Upper lobe of left lung (tissue), 4 donors: ENCODE results near the gene UGCG.

Experiments
- CTCF ChIP-seq, 6 experiments: fragments of 450-650 bp in 4 of 6; fragments of 200-600 bp in 2 of 6; sonication (generic) in 2 of 6; IDR thresholded peaks; one replicate each; pipeline ENCODE4 v1.5.1; 2016 to 2019; ENCODE audit warnings: antibody characterized with exemption in 6 of 6
- POLR2A ChIP-seq, 4 donors: fragments of 450-650 bp; IDR thresholded peaks; one replicate each; pipeline ENCODE4 v1.5.1; 2016 to 2017; ENCODE audit warnings: antibody characterized with exemption in 4 of 4, mild to moderate bottlenecking in 2 of 4

DNA sequence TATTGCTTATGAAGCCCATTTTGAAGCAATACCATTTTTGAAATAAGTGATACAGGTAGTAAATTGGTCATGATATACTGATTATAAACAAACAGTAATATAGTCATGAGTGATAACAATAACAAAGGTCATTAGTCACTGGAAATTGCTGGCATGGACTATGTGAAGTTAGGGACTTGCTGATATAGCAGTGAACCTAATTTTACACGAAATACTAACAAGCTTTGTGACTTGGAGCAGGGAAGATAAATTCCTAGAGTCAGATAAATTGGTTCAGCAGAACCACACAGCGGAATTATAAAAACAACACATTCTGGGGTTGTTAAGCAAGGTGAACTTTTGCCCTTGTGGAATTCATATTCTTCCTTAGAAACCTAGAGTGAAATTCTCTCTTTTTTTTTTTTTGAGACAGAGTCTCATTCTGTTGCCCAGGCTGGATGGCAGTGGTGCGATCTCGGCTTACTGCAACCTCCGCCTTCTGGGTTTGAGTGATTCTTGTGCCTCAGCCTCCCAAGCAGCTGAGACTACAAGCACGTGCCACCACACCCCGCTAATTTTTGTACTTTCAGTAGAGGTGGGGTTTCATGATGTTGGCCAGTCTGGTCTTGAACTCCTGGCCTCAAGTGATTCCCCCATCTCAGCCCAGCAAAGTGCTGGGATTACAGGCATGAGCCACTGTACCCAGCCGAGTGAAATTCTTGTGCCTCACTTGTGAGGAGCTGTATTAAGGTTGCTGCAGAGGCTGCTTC lies 6.0 kb downstream of the UGCG start:
- no peak for TF ChIP-seq CTCF (IDR thresholded peaks at IDR 0.05)
- no peak for TF ChIP-seq POLR2A (IDR thresholded peaks at IDR 0.05)
